ENCODE measurements around the gene NCKAP5.

DNA sequence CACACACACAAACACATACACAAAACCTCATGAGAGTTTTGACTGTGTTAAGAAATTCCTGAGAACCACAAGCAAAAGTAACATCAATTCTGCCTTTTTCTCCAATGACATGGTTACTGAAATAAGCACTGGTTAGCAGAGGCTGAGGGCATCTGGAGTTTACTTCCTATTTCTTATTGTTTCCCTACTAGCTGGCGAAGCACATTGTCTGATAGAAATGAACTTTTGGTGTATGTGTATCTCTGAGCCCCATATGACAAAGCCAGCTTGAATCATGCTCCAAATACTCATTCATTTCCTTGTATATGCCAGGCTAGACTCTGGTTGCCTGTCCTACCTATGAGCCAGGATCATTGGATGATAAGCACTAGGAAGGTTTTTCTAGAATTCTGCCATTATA is 203.1 kb downstream of the NCKAP5 start:
- TF ChIP-seq, protein P1, sequence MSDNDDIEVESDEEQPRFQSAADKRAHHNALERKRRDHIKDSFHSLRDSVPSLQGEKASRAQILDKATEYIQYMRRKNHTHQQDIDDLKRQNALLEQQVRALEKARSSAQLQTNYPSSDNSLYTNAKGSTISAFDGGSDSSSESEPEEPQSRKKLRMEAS (IDR thresholded peaks at IDR 0.05), result no peak
- TF ChIP-seq CEBPB (IDR thresholded peaks at IDR 0.05) (no peak), EP300 (IDR thresholded peaks at IDR 0.05; ENCODE audit: borderline replicate concordance) (no peak), TCF12 (IDR thresholded peaks at IDR 0.05; ENCODE audit: low read depth) (no peak), RAD21 (IDR thresholded peaks at IDR 0.05; ENCODE audit: low read depth) (no peak), TAF1 (IDR thresholded peaks at IDR 0.05; ENCODE audit: low read depth) (no peak), EGR1 (IDR thresholded peaks at IDR 0.05) (no peak), CREB1 (IDR thresholded peaks at IDR 0.05; ENCODE audit: low read depth) (no peak), TEAD4 (IDR thresholded peaks at IDR 0.05) (no peak), FOXM1 (IDR thresholded peaks at IDR 0.05; ENCODE audit: borderline replicate concordance, low read depth) (no peak)
- TF ChIP-seq, protein P2, sequence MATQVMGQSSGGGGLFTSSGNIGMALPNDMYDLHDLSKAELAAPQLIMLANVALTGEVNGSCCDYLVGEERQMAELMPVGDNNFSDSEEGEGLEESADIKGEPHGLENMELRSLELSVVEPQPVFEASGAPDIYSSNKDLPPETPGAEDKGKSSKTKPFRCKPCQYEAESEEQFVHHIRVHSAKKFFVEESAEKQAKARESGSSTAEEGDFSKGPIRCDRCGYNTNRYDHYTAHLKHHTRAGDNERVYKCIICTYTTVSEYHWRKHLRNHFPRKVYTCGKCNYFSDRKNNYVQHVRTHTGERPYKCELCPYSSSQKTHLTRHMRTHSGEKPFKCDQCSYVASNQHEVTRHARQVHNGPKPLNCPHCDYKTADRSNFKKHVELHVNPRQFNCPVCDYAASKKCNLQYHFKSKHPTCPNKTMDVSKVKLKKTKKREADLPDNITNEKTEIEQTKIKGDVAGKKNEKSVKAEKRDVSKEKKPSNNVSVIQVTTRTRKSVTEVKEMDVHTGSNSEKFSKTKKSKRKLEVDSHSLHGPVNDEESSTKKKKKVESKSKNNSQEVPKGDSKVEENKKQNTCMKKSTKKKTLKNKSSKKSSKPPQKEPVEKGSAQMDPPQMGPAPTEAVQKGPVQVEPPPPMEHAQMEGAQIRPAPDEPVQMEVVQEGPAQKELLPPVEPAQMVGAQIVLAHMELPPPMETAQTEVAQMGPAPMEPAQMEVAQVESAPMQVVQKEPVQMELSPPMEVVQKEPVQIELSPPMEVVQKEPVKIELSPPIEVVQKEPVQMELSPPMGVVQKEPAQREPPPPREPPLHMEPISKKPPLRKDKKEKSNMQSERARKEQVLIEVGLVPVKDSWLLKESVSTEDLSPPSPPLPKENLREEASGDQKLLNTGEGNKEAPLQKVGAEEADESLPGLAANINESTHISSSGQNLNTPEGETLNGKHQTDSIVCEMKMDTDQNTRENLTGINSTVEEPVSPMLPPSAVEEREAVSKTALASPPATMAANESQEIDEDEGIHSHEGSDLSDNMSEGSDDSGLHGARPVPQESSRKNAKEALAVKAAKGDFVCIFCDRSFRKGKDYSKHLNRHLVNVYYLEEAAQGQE (IDR thresholded peaks at IDR 0.05; ENCODE audit: low read depth), result no peak
